HL-60 (cell line): ENCODE measurements around the gene RTTN.

Experiments
- DNase-seq, 2 experiments: peaks; one replicate each; pipeline ENCODE4 v3.0.0-alpha.2; 2010 to 2020; ENCODE audit warnings: low read depth in 1 of 2, low spot score in 1 of 2
- H3K27ac ChIP-seq: fragments of 250-450 bp; sonication (Bioruptor Pico); replicated peaks from 2 replicates; pipeline ENCODE4 v1.5.1; 2020; ENCODE audit warnings: mild to moderate bottlenecking, moderate library complexity
- H3K27me3 ChIP-seq: fragments of 250-450 bp; sonication (Bioruptor Pico); 2 replicates; pipeline ENCODE4 v1.5.1; 2021; ENCODE audit warnings: mild to moderate bottlenecking, moderate library complexity; ENCODE audit not compliant: insufficient read depth, poor library complexity, severe bottlenecking
- H3K4me3 ChIP-seq: replicated peaks from 2 replicates; pipeline ENCODE4 v1.5.1; 2011; ENCODE audit warnings: mild to moderate bottlenecking, control low read depth, low read length; ENCODE audit not compliant: insufficient read depth
- CTCF ChIP-seq: IDR thresholded peaks from one replicate; pipeline ENCODE4 v1.5.1; 2011; ENCODE audit warnings: low read length, control low read depth, inconsistent platforms; ENCODE audit not compliant: insufficient read depth
- GABPA ChIP-seq: IDR thresholded peaks from 2 replicates; pipeline ENCODE4 v1.6.1; 2012; ENCODE audit warnings: low read depth
- POLR2AphosphoS5 ChIP-seq: IDR thresholded peaks from 2 replicates; pipeline ENCODE4 v1.6.1; 2012; ENCODE audit warnings: low read depth
- SPI1 ChIP-seq: IDR thresholded peaks from 2 replicates; pipeline ENCODE4 v1.6.1; 2012; ENCODE audit warnings: low read depth, mild to moderate bottlenecking, borderline replicate concordance
- TF ChIP-seq, protein P1 (sequence below): IDR thresholded peaks from 2 replicates; pipeline ENCODE4 v1.6.1; 2012; ENCODE audit warnings: low read depth; ENCODE audit not compliant: insufficient replicate concordance

RTTN gene

DNA sequence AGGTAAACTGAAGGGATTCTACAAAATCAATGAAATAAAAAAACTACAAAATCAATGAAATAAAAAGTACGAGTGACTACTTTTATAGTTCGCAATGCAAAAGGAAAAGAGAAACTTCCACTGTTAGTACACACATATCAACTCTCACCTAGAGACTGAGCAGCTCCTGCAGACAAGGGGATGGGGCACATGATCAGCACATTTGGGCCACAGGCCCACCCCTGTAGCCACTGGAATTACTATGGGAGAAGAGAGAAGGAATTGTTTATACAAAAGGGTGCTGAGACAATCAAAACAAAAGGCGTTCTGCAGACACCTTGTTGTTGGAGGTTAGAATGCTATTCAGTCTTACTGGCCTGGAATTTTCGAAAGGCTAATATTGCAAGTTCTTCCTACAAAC, 223.1 kb downstream of the RTTN start:
- Histone ChIP-seq H3K27me3 (no peaks in the 10 kb centered on the region), H3K4me3 (no peak overlapping the region), H3K27ac (no peak overlapping the region)
- DNase-seq = no peak
- TF ChIP-seq SPI1 (no peak), CTCF (no peak), GABPA (no peak), POLR2AphosphoS5 (no peak)
- TF ChIP-seq, protein P1, sequence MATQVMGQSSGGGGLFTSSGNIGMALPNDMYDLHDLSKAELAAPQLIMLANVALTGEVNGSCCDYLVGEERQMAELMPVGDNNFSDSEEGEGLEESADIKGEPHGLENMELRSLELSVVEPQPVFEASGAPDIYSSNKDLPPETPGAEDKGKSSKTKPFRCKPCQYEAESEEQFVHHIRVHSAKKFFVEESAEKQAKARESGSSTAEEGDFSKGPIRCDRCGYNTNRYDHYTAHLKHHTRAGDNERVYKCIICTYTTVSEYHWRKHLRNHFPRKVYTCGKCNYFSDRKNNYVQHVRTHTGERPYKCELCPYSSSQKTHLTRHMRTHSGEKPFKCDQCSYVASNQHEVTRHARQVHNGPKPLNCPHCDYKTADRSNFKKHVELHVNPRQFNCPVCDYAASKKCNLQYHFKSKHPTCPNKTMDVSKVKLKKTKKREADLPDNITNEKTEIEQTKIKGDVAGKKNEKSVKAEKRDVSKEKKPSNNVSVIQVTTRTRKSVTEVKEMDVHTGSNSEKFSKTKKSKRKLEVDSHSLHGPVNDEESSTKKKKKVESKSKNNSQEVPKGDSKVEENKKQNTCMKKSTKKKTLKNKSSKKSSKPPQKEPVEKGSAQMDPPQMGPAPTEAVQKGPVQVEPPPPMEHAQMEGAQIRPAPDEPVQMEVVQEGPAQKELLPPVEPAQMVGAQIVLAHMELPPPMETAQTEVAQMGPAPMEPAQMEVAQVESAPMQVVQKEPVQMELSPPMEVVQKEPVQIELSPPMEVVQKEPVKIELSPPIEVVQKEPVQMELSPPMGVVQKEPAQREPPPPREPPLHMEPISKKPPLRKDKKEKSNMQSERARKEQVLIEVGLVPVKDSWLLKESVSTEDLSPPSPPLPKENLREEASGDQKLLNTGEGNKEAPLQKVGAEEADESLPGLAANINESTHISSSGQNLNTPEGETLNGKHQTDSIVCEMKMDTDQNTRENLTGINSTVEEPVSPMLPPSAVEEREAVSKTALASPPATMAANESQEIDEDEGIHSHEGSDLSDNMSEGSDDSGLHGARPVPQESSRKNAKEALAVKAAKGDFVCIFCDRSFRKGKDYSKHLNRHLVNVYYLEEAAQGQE = no peak

- DNase-seq = no peak
- no peak overlapping the region for H3K4me3 ChIP-seq
Observed at GRCh38 chr18:69981948-69982347, 223.5 kb downstream of the RTTN start.

GRCh38 chr18:69980982-69981804, 224.3 kb downstream of the RTTN start:
- Histone ChIP-seq H3K27me3 (no peaks in the 10 kb centered on the region), H3K27ac (no peak overlapping the region), H3K4me3 (no peak overlapping the region)
- no peak for DNase-seq
- TF ChIP-seq SPI1 = no peak

More at GRCh38 chr18:69981948-69982347, 223.5 kb downstream of the RTTN start:
- TF ChIP-seq GABPA (no peak), POLR2AphosphoS5 (no peak), SPI1 (no peak), CTCF (no peak)
- TF ChIP-seq, protein P1 = no peak
- Histone ChIP-seq H3K27ac (no peak overlapping the region), H3K27me3 (no peaks in the 10 kb centered on the region)

GRCh38 chr18:69980509-69980908, 225.0 kb downstream of the RTTN start:
- H3K4me3 ChIP-seq = no peak overlapping the region
- no peak overlapping the region for H3K27ac ChIP-seq
- DNase-seq = no peak
- no peaks in the 10 kb centered on the region for H3K27me3 ChIP-seq
- TF ChIP-seq, protein P1 = no peak
- TF ChIP-seq SPI1 (peak; percentile 61; the same call in 1 of the 2 replicates), POLR2AphosphoS5 (no peak), GABPA (no peak), CTCF (no peak)
